Glutamatergic neuron (in vitro differentiated cells): ENCODE measurements around the gene ADGRL3. TPM values are rescaled to one million over a fixed set of nuclear protein-coding genes. Genes with fewer than 3 reads are reported as not detected.
A peak's percentile ranks its signal among the peaks of the same experiment; 100 is the strongest.

ENCODE experiments used
- DNase-seq: peaks from one replicate; pipeline ENCODE4 v3.0.0; 2022
- H3K27ac Mint-ChIP-seq: one replicate; pipeline ENCODE4 v1.8.0; 2020; ENCODE audit warnings: mild to moderate bottlenecking, mixed read lengths, inconsistent platforms; ENCODE audit not compliant: unreplicated experiment
- H3K27me3 Mint-ChIP-seq: one replicate; pipeline ENCODE4 v1.8.0; 2020; ENCODE audit warnings: mild to moderate bottlenecking, moderate library complexity, mixed read lengths, inconsistent platforms; ENCODE audit not compliant: unreplicated experiment
- H3K36me3 Mint-ChIP-seq: one replicate; pipeline ENCODE4 v1.8.0; 2020; ENCODE audit warnings: mild to moderate bottlenecking, mixed read lengths, inconsistent platforms; ENCODE audit not compliant: unreplicated experiment
- H3K4me1 Mint-ChIP-seq: one replicate; pipeline ENCODE4 v1.8.0; 2020; ENCODE audit warnings: mild to moderate bottlenecking, low read depth, mixed read lengths, inconsistent platforms; ENCODE audit not compliant: unreplicated experiment
- H3K4me3 Mint-ChIP-seq: one replicate; pipeline ENCODE4 v1.8.0; 2020; ENCODE audit warnings: mild to moderate bottlenecking, mixed read lengths, inconsistent platforms; ENCODE audit not compliant: unreplicated experiment
- H3K9me3 Mint-ChIP-seq: one replicate; pipeline ENCODE4 v1.8.0; 2020; ENCODE audit warnings: mild to moderate bottlenecking, moderate library complexity, mixed read lengths, inconsistent platforms; ENCODE audit not compliant: unreplicated experiment
- CTCF ChIP-seq: fragments of 200-600 bp; sonication (generic); IDR thresholded peaks from one replicate; pipeline ENCODE4 v1.5.0; 2021; ENCODE audit not compliant: partially characterized antibody, unreplicated experiment
- total RNA-seq: library from RNA; stranded (reverse); fragmentation: NEBNext Ultra II Directional; extraction: Animal tissue kit (Norgen Biotek cat#: 25700); gene quantifications from one replicate; pipeline ENCODE4 v1.2.1, GENCODE V29; 2021; ENCODE audit not compliant: unreplicated experiment

Gene ADGRL3
- total RNA-seq, 1 donor from 2014 or later = 193 TPM

GRCh38 chr4:61827907-61828391 is 627.8 kb downstream of the ADGRL3 start:
- peaks cover 17% of the 10 kb centered on the region for H3K9me3 Mint-ChIP-seq
- peak overlapping the region; percentile 57 for H3K4me3 Mint-ChIP-seq
- H3K36me3 Mint-ChIP-seq = no peaks in the 10 kb centered on the region
- no peak for DNase-seq
- peaks cover 5% of the 10 kb centered on the region for H3K27me3 Mint-ChIP-seq
- peak overlapping the region; percentile 87 for H3K27ac Mint-ChIP-seq
- peaks cover 55% of the 10 kb centered on the region for H3K4me1 Mint-ChIP-seq
- no peak for TF ChIP-seq CTCF

GRCh38 chr4:61828960-61829359 is 628.8 kb downstream of the ADGRL3 start:
- peak overlapping the region; percentile 36 for H3K4me3 Mint-ChIP-seq
- H3K36me3 Mint-ChIP-seq = no peaks in the 10 kb centered on the region
- no peak for DNase-seq
- TF ChIP-seq CTCF = no peak
- peak overlapping the region; percentile 87 for H3K27ac Mint-ChIP-seq
- peaks cover 55% of the 10 kb centered on the region for H3K4me1 Mint-ChIP-seq
- peaks cover 5% of the 10 kb centered on the region for H3K27me3 Mint-ChIP-seq
- peaks cover 17% of the 10 kb centered on the region for H3K9me3 Mint-ChIP-seq

- Mint-ChIP-seq H3K27ac (no peak overlapping the region), H3K4me1 (peaks cover 50% of the 10 kb centered on the region), H3K36me3 (no peaks in the 10 kb centered on the region), H3K27me3 (peaks cover 7% of the 10 kb centered on the region), H3K9me3 (peaks cover 16% of the 10 kb centered on the region), H3K4me3 (no peak overlapping the region)
- DNase-seq = no peak
- TF ChIP-seq CTCF = no peak
Observed at GRCh38 chr4:61831987-61832386, 631.9 kb downstream of the ADGRL3 start.

GRCh38 chr4:61837395-61837794 is 637.3 kb downstream of the ADGRL3 start:
- Mint-ChIP-seq H3K36me3 (no peaks in the 10 kb centered on the region), H3K27ac (no peak overlapping the region), H3K9me3 (peaks cover 3% of the 10 kb centered on the region), H3K27me3 (peaks cover 7% of the 10 kb centered on the region), H3K4me3 (no peak overlapping the region), H3K4me1 (peaks cover 8% of the 10 kb centered on the region)
- no peak for TF ChIP-seq CTCF
- no peak for DNase-seq

DNA sequence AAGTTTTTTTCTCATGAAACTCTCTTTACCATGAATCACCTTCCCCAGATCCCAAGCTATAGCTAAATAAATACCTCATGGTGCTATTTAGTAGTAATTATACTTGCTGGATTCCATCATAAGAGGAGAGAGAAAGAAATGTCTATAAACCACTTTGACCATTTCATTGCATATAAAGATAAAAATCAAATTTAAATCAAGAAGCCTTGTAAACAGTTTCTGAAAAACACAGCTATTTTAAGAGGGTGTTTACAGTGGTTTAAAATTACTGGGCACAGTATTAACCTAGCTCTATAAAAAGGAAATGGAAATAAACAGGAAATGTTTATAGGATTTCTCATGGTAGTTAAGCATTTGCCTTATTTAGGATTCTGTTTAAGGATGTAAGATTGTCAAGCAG is 637.9 kb downstream of the ADGRL3 start:
- Mint-ChIP-seq H3K4me1 (peaks cover 4% of the 10 kb centered on the region), H3K9me3 (peaks cover 3% of the 10 kb centered on the region), H3K4me3 (no peak overlapping the region), H3K27ac (no peak overlapping the region), H3K36me3 (no peaks in the 10 kb centered on the region), H3K27me3 (peaks cover 7% of the 10 kb centered on the region)
- TF ChIP-seq CTCF = no peak
- DNase-seq = no peak
